Testis (tissue), 3 donors: ENCODE data around the gene SIAH2. TPM values are rescaled to one million over a fixed set of nuclear protein-coding genes. Genes with fewer than 3 reads are reported as not detected.

ENCODE experiments used
- DNase-seq: peaks from one replicate; pipeline ENCODE4 v3.0.0-alpha.2; 2019
- H3K27ac ChIP-seq, 2 donors: fragments of 200-600 bp; sonication (generic); one replicate each; pipeline ENCODE4 v1.5.1; 2019
- H3K27me3 ChIP-seq: fragments of 200-600 bp; sonication (generic); one replicate; pipeline ENCODE4 v1.5.1; 2019
- H3K36me3 ChIP-seq: fragments of 200-600 bp; sonication (generic); one replicate; pipeline ENCODE4 v1.5.1; 2017; ENCODE audit warnings: low read depth; ENCODE audit errors: missing control alignments
- H3K4me1 ChIP-seq: fragments of 200-600 bp; sonication (generic); one replicate; pipeline ENCODE4 v1.5.1; 2019
- H3K4me3 ChIP-seq, 2 donors: fragments of 200-600 bp; sonication (generic); one replicate each; pipeline ENCODE4 v1.5.1; 2017 to 2019
- H3K9me3 ChIP-seq: fragments of 200-600 bp; sonication (generic); one replicate; pipeline ENCODE4 v1.5.1; 2017
- POLR2A ChIP-seq: fragments of 450-650 bp; IDR thresholded peaks from one replicate; pipeline ENCODE4 v1.6.1; 2017; ENCODE audit warnings: antibody characterized with exemption, mild to moderate bottlenecking, moderate library complexity
- WGBS, 2 donors: methylation state at CpG; one replicate each; pipeline ENCODE4 v1.1.5; 2018; 5-methylcytosine and 5-hydroxymethylcytosine counted together
- intact Hi-C: fragments of 100-400 bp; cut with DNase I; formaldehyde crosslinking; loops from one replicate; pipeline ENCODE4 v1.15.1; 2023; ENCODE audit warnings: low total_unique reads
- polyA plus RNA-seq: library from polyadenylated mRNA; stranded (reverse); fragments of 350-450 nt; fragmentation: Illumina TruSeq; extraction: RNeasy Lipid Tissue Mini Kit (QIAGEN cat#74804); gene quantifications from one replicate; pipeline ENCODE4 v1.2.3, GENCODE V29; 2014; ENCODE audit warnings: low read depth, low replicate concordance; ENCODE audit not compliant: insufficient read depth
- total RNA-seq, 2 donors: library from RNA; depleted of rRNA; stranded (reverse); fragments of >200 nt; gene quantifications; one replicate each; pipeline ENCODE4 v1.2.3, GENCODE V29; 2016
- TF ChIP-seq, protein P1 (sequence below), 3 experiments: fragments of 450-650 bp in 2 of 3; fragments of 200-600 bp in 1 of 3; sonication (generic) in 1 of 3; IDR thresholded peaks; one replicate each; pipeline ENCODE4 v1.5.1; 2016 to 2019; ENCODE audit warnings: antibody characterized with exemption in 3 of 3, mild to moderate bottlenecking in 2 of 3, moderate library complexity in 1 of 3

The SIAH2 gene
- total and polyA plus RNA-seq, 3 donors from 2014 or later = 17.5 to 46.1 (median 37.5) TPM

DNA sequence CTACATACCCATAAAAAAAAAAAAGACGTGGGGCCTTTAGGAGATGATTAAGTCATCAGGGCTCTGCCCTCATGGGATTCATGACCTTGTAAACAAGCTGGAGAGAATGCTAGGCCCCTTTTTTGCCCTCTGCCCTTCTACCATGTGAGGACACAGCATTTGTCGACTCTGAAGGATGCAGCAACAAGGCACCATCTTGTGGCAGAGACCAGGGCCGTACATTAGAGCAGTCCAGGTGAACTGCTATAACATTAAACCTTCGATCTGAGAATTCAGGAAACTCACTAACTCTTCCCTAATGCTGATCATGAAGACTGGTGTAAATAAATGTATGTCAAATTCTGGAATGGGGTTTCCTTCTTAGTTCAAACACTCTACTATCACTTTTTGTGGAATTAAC is 30.7 kb upstream of the SIAH2 start:
- Histone ChIP-seq H3K36me3 (no peaks in the 10 kb centered on the region), H3K4me1 (peaks cover 4% of the 10 kb centered on the region), H3K27me3 (no peaks in the 10 kb centered on the region), H3K4me3 (no peak overlapping the region), H3K27ac (no peak overlapping the region), H3K9me3 (no peaks in the 10 kb centered on the region)
- 79 to 82% methylated on average over 4 of the region's 4 CpGs for WGBS, 2 donors
- intact Hi-C loops = loop anchor here (10.0 kb wide), 1 partner anchor 361 kb away; no protein-coding TSS in a partner anchor
- TF ChIP-seq, protein P1, sequence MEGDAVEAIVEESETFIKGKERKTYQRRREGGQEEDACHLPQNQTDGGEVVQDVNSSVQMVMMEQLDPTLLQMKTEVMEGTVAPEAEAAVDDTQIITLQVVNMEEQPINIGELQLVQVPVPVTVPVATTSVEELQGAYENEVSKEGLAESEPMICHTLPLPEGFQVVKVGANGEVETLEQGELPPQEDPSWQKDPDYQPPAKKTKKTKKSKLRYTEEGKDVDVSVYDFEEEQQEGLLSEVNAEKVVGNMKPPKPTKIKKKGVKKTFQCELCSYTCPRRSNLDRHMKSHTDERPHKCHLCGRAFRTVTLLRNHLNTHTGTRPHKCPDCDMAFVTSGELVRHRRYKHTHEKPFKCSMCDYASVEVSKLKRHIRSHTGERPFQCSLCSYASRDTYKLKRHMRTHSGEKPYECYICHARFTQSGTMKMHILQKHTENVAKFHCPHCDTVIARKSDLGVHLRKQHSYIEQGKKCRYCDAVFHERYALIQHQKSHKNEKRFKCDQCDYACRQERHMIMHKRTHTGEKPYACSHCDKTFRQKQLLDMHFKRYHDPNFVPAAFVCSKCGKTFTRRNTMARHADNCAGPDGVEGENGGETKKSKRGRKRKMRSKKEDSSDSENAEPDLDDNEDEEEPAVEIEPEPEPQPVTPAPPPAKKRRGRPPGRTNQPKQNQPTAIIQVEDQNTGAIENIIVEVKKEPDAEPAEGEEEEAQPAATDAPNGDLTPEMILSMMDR (IDR thresholded peaks at IDR 0.05) = no peak
- no peak for TF ChIP-seq POLR2A
- no peak for DNase-seq

DNA sequence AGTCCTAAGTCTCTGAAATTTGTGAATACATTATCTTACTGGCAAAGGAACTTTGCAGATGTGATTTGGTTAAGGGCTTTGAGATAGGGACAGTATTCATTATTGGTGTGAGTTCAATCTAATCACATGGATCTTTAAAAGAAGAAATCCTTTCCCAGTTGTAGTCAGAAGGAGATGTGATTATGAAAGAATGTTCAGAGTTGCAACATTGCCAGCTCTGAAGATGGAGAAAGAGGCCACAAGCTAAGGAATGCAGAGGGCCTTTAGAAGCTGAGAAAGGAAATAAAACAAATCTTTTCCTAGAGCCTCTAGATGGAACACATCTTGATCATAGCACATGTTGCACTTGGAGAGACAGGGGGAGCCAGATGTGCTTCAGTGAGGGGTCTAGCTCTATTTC is 27.7 kb upstream of the SIAH2 start:
- intact Hi-C loops = loop anchor here (10.0 kb wide), 1 partner anchor 364 kb away; no protein-coding TSS in a partner anchor
- DNase-seq = no peak
- TF ChIP-seq POLR2A = no peak
- TF ChIP-seq, protein P1 (IDR thresholded peaks at IDR 0.05) = no peak
- Histone ChIP-seq H3K9me3 (no peaks in the 10 kb centered on the region), H3K4me1 (peaks cover 6% of the 10 kb centered on the region), H3K4me3 (no peak overlapping the region), H3K36me3 (no peaks in the 10 kb centered on the region), H3K27me3 (no peaks in the 10 kb centered on the region), H3K27ac (no peak overlapping the region)

DNA sequence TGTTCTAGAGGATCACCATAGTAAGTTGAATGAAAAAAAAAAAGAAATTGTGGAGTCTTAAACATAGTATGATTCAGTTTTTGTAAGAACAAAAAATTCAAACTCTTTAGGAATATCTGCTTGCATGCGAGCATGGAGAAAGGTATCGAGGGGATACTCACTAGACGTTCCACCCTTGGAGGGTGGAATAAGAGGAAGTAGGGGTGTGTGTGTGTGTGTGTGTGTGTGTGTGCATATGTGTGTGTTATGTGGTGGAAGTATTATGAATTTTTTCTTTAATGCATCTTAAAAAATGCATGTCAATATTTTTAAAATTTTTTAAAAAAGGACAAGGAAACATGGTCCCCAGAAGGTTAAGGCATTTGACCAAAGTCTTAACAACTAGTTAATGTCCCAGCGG is 26.5 kb upstream of the SIAH2 start:
- H3K9me3 ChIP-seq = no peaks in the 10 kb centered on the region
- no peak for DNase-seq
- TF ChIP-seq, protein P1 (IDR thresholded peaks at IDR 0.05) = no peak
- no peak for TF ChIP-seq POLR2A
- H3K4me3 ChIP-seq = no peak overlapping the region
- peaks cover 6% of the 10 kb centered on the region for H3K4me1 ChIP-seq
- H3K36me3 ChIP-seq = no peaks in the 10 kb centered on the region
- H3K27ac ChIP-seq = no peak overlapping the region
- WGBS, 2 donors = 85 to 89% methylated on average over 4 of the region's 4 CpGs
- intact Hi-C loops = loop anchor here (10.0 kb wide), 1 partner anchor 345 kb away; no protein-coding TSS in a partner anchor
- H3K27me3 ChIP-seq = no peaks in the 10 kb centered on the region

DNA sequence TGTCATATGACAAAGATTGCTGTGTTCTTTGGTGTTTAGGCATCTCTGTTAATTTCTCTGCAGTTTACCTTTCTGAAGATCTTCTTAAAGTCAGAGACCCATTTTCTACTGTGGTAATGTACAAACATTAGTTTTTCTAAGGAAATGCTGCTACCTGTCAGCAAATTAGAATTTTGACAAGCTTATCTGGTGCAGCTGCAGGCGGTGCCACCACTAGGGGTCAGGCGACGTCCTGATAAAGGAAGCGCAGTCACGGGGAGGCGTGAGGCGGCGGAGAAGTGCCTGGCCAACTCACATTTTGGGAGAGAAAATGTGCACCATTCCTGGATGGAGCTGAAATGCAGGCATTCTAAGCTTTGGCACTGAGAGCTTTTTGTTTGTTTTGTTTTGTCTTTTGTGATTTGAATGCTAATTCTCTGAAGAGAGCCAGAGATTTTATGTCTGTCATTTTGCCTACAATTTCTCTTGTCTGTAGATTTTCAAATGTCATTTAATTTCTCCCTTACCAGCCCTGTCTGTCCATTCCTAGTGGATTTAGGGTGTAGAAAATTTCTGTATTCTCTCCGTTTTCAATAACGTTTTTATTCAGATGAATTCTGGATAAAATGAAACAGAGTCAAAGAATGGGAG is 24.9 kb upstream of the SIAH2 start:
- TF ChIP-seq POLR2A = no peak
- TF ChIP-seq, protein P1 (IDR thresholded peaks at IDR 0.05) = peak; percentile 87 to 89 (median 88)
- no peaks in the 10 kb centered on the region for H3K9me3 ChIP-seq
- H3K27ac ChIP-seq = no peak overlapping the region
- intact Hi-C loops = loop anchor here (10.0 kb wide), 1 partner anchor 347 kb away; no protein-coding TSS in a partner anchor
- H3K4me3 ChIP-seq = no peak overlapping the region
- H3K27me3 ChIP-seq = no peaks in the 10 kb centered on the region
- H3K4me1 ChIP-seq = peaks cover 6% of the 10 kb centered on the region
- no peaks in the 10 kb centered on the region for H3K36me3 ChIP-seq
- peak; percentile 93 for DNase-seq
- 22 to 23% methylated on average over 10 of the region's 10 CpGs for WGBS, 2 donors

DNA sequence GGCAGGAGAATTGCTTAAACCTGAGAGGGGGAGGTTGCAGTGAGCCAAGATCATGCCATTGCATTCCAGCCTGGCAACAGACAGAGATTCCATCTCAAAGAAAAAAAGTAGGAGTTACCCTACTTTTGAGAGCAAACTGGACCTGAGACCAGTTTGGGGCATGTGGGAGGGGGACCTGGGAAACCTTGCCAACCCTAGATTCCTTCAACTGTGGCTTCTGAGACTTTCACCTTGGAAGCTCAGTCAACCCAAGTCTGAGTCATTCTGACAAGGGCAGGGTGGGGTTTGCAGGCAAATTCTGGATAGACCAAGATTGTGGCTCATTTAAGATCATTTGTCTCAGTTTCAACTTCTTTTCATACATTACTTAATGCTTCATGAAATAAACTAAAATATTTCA is 23.8 kb upstream of the SIAH2 start:
- no peaks in the 10 kb centered on the region for H3K27me3 ChIP-seq
- H3K4me1 ChIP-seq = peaks cover 6% of the 10 kb centered on the region
- no peak for TF ChIP-seq POLR2A
- TF ChIP-seq, protein P1 (IDR thresholded peaks at IDR 0.05) = no peak
- H3K27ac ChIP-seq = no peak overlapping the region
- no peak overlapping the region for H3K4me3 ChIP-seq
- no peaks in the 10 kb centered on the region for H3K36me3 ChIP-seq
- intact Hi-C loops = loop anchor here (10.0 kb wide), 1 partner anchor 348 kb away; no protein-coding TSS in a partner anchor
- no peaks in the 10 kb centered on the region for H3K9me3 ChIP-seq
- no peak for DNase-seq
